ENCODE data around the gene GRM5.
"Not testable (repeated sequence)": the region's sequence is repeated elsewhere in the genome, so short reads cannot be mapped to it uniquely, and the experiment has no call there.

Gene GRM5

GRCh38 chr11:89016214-89016613, 49.6 kb downstream of the GRM5 start:
- Histone ChIP-seq H3K4me1 (no peaks in the 10 kb centered on the region), H3K4me3 (ENCODE audit: low read depth, low read length) (no peak overlapping the region), H3K27ac (no peak overlapping the region), H2AFZ (no peak overlapping the region), H3K79me2 (no peaks in the 10 kb centered on the region), H3K27me3 (ENCODE audit: control insufficient read depth, insufficient read depth, low read length) (no peaks in the 10 kb centered on the region), H3K9me3 (ENCODE audit: control insufficient read depth, low read length) (no peaks in the 10 kb centered on the region), H3K36me3 (ENCODE audit: control insufficient read depth, insufficient read depth, low read length) (no peaks in the 10 kb centered on the region), H3K4me2 (ENCODE audit: low read length) (no peak overlapping the region), H3K9ac (no peak overlapping the region)
- TF ChIP-seq, protein P1, sequence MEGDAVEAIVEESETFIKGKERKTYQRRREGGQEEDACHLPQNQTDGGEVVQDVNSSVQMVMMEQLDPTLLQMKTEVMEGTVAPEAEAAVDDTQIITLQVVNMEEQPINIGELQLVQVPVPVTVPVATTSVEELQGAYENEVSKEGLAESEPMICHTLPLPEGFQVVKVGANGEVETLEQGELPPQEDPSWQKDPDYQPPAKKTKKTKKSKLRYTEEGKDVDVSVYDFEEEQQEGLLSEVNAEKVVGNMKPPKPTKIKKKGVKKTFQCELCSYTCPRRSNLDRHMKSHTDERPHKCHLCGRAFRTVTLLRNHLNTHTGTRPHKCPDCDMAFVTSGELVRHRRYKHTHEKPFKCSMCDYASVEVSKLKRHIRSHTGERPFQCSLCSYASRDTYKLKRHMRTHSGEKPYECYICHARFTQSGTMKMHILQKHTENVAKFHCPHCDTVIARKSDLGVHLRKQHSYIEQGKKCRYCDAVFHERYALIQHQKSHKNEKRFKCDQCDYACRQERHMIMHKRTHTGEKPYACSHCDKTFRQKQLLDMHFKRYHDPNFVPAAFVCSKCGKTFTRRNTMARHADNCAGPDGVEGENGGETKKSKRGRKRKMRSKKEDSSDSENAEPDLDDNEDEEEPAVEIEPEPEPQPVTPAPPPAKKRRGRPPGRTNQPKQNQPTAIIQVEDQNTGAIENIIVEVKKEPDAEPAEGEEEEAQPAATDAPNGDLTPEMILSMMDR (IDR thresholded peaks at IDR 0.05) = no peak

DNA sequence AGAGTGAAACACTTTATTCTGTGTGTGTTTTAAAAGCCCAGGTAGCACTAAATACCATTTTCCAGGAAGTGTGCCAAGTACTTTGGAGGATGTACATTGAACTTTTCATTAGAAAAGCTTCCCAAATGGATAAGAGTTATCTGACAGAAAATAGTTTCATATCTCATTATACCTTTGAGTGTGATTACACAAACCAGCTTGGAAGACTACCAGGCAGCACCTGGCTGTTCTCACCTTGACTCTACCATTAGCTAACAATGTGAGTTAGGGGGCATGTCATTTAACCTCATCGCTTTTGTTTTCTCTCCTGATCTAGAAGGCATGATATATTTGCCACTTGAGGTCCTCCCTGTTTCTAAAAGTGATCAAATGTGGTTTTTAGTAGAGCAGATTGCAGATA, 50.2 kb downstream of the GRM5 start:
- TF ChIP-seq, protein P1 (IDR thresholded peaks at IDR 0.05) = no peak
- Histone ChIP-seq H3K4me3 (ENCODE audit: low read depth, low read length) (no peak overlapping the region), H3K9me3 (ENCODE audit: control insufficient read depth, low read length) (no peaks in the 10 kb centered on the region), H3K4me2 (ENCODE audit: low read length) (no peak overlapping the region), H3K9ac (no peak overlapping the region), H3K27ac (no peak overlapping the region), H3K79me2 (no peaks in the 10 kb centered on the region), H3K4me1 (no peaks in the 10 kb centered on the region), H3K27me3 (ENCODE audit: control insufficient read depth, insufficient read depth, low read length) (no peaks in the 10 kb centered on the region), H2AFZ (no peak overlapping the region), H3K36me3 (ENCODE audit: control insufficient read depth, insufficient read depth, low read length) (no peaks in the 10 kb centered on the region)

DNA sequence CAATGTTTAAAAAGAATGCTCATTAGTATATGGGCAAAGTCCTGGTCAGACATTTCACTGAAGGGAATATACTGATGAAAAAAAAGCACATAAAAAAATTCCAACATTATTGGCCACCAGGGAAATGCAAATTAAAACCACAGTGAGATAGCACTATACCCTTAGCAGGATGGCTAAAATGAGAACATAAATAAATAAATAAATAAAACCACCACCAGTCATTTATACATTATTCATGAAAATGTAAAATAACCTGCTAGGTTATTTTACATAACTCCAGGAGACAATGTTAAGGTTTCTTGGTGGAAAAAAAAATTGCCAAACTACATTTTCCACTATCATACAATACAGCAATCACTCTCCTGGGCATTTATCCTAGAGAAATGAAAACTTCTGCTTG, 64.9 kb downstream of the GRM5 start:
- not testable (repeated sequence) for H3K36me3 ChIP-seq (ENCODE audit: control insufficient read depth, insufficient read depth, low read length); H3K4me1 ChIP-seq; H3K79me2 ChIP-seq; H2AFZ ChIP-seq; H3K9ac ChIP-seq; H3K4me3 ChIP-seq (ENCODE audit: low read depth, low read length); H3K4me2 ChIP-seq (ENCODE audit: low read length); H3K27me3 ChIP-seq (ENCODE audit: control insufficient read depth, insufficient read depth, low read length); H3K9me3 ChIP-seq (ENCODE audit: control insufficient read depth, low read length); H3K27ac ChIP-seq

- Histone ChIP-seq H3K79me2 (no peaks in the 10 kb centered on the region), H3K27ac (no peak overlapping the region), H3K4me2 (ENCODE audit: low read length) (no peak overlapping the region), H2AFZ (no peak overlapping the region), H3K4me1 (no peaks in the 10 kb centered on the region), H3K9me3 (ENCODE audit: control insufficient read depth, low read length) (no peaks in the 10 kb centered on the region), H3K27me3 (ENCODE audit: control insufficient read depth, insufficient read depth, low read length) (no peaks in the 10 kb centered on the region), H3K4me3 (ENCODE audit: low read depth, low read length) (no peak overlapping the region), H3K36me3 (ENCODE audit: control insufficient read depth, insufficient read depth, low read length) (no peaks in the 10 kb centered on the region), H3K9ac (no peak overlapping the region)
- TF ChIP-seq, protein P1 (IDR thresholded peaks at IDR 0.05) = no peak
These were observed 86.1 kb downstream of the GRM5 start for GRCh38 chr11:88979641-88980040.

- H3K27ac ChIP-seq; H3K9ac ChIP-seq; H3K79me2 ChIP-seq; H3K27me3 ChIP-seq (ENCODE audit: control insufficient read depth, insufficient read depth, low read length); H3K4me1 ChIP-seq; H3K36me3 ChIP-seq (ENCODE audit: control insufficient read depth, insufficient read depth, low read length); H3K4me2 ChIP-seq (ENCODE audit: low read length); H3K9me3 ChIP-seq (ENCODE audit: control insufficient read depth, low read length); H2AFZ ChIP-seq; H3K4me3 ChIP-seq (ENCODE audit: low read depth, low read length): not testable (repeated sequence)
These were observed 86.8 kb downstream of the GRM5 start for GRCh38 chr11:88978992-88979391.

GRCh38 chr11:88975441-88975840, 90.3 kb downstream of the GRM5 start:
- not testable (repeated sequence) for H3K36me3 ChIP-seq (ENCODE audit: control insufficient read depth, insufficient read depth, low read length); H3K9me3 ChIP-seq (ENCODE audit: control insufficient read depth, low read length); H3K4me1 ChIP-seq; H3K27ac ChIP-seq; H3K79me2 ChIP-seq; H3K4me2 ChIP-seq (ENCODE audit: low read length); H3K27me3 ChIP-seq (ENCODE audit: control insufficient read depth, insufficient read depth, low read length); H3K4me3 ChIP-seq (ENCODE audit: low read depth, low read length); H2AFZ ChIP-seq; H3K9ac ChIP-seq

Measured in parathyroid adenoma (tissue), 2 donors.